ENCODE results near the gene BASP1.
A peak's percentile ranks its signal among the peaks of the same experiment; 100 is the strongest.

Gene BASP1

DNA sequence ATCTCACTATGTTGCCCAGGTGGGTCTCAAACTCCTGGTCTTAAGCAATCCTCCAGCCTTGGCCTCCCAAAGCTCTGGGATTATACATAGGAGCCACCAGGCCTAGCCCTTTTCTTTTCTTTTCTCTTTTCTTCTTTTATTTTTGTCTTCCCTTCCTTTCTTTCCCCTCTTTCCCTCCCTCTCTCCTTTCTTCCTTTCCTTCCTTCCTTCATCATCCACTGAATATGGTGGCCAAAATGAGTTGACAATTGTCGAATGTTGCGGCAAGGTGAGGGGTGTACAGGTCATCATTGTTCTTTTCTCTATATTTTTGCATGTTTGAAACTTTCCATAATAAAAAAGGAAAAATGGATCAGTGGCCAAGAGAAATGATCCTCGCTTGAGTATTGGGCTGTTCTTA is 32.1 kb upstream of the BASP1 start:
- no peak for TF ChIP-seq CTCF (IDR thresholded peaks at IDR 0.05; ENCODE audit: extremely low read depth, insufficient read depth, missing control alignments)
- DNase-seq (ENCODE audit: low spot score), result no peak
- in situ Hi-C loops (cut with MboI; ENCODE audit: low pct_unique_long_range_greater_than_20kb, low sequenced_read_pairs, unreplicated experiment), result loop anchor here (25.0 kb wide), 1 partner anchor 398 kb away; no protein-coding TSS in a partner anchor

DNA sequence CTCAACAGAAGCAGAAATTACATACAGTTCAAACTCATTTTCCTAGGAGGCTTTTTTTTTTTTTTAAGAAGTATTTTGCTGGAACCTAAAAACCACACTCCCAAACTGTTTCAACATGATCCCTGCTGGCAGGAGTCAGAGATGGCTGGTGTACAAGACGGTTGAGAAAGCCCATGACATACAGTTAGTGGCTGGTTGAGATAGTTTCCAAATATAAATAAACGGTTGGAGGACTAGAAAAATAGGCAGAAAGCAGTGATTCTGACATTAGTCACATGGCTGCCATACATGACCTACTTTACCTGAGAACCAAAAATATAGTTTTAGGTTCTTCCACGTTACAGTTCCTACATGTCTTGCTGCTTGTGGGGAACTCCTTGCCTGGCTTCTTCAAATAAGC is 31.7 kb upstream of the BASP1 start:
- no peak for DNase-seq (ENCODE audit: low spot score)
- no peak for TF ChIP-seq CTCF (IDR thresholded peaks at IDR 0.05; ENCODE audit: extremely low read depth, insufficient read depth, missing control alignments)
- in situ Hi-C loops (cut with MboI; ENCODE audit: low pct_unique_long_range_greater_than_20kb, low sequenced_read_pairs, unreplicated experiment), result loop anchor here (25.0 kb wide), 1 partner anchor 398 kb away; no protein-coding TSS in a partner anchor

DNA sequence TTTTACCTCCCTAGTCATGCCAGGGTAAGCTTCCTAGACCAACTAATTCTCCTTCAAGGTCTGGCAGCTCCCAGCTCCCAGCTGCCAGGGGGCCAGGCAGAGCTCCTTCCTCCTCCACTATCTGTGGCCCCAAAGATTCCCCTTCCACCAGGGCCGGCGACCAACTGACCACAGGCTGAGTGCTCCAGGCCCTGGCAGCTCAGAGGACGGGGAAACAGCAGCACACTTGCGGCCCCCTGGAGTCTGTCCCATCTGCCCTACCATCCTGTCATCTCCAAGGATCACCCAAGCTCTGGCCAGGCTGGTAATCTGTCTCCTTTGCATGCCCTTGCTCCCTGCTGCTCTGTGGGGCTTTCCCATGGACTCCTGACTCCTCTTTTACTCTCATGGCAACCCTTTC is 31.2 kb upstream of the BASP1 start:
- DNase-seq (ENCODE audit: low spot score), result no peak
- in situ Hi-C loops (cut with MboI; ENCODE audit: low pct_unique_long_range_greater_than_20kb, low sequenced_read_pairs, unreplicated experiment), result loop anchor here (25.0 kb wide), 1 partner anchor 399 kb away; no protein-coding TSS in a partner anchor
- no peak for TF ChIP-seq CTCF (IDR thresholded peaks at IDR 0.05; ENCODE audit: extremely low read depth, insufficient read depth, missing control alignments)

DNA sequence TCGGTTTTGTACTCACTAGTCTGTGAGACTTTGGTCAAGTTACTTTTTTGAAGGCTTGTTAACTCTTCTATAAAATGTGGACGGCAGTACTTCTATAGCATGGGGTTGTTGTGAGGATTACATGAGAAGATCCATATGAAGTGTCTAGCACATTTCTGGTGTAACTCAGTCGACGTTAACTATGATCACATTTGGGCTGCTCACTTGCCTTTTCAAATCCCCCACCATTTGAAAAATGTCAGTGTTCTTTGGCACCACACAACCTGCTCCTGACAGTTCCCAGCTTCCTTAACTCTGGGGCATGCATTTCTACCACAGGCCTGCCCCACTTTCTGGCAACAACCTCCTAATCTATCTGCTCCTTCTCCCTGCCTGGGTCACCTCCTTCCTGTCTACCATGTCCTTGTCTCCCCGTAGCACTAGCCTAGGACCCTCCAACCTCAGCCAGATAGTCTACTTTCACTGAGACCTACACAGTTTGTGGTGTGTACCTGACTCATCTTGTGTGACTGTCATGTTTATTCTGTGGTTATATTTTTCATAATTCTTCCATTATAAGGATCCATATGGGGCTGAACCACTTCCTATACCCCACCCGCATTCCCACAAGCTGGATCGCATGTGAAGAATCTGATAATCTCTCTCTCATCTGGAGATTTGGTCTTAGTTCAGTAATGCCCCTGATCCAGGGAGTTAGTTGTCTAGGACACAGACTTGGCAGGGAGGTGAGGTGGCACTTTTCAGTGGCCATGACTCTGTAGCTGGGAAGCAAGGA is 30.2 kb upstream of the BASP1 start:
- in situ Hi-C loops (cut with MboI; ENCODE audit: low pct_unique_long_range_greater_than_20kb, low sequenced_read_pairs, unreplicated experiment), result loop anchor here (25.0 kb wide), 1 partner anchor 400 kb away; no protein-coding TSS in a partner anchor
- DNase-seq (ENCODE audit: low spot score), result no peak

DNA sequence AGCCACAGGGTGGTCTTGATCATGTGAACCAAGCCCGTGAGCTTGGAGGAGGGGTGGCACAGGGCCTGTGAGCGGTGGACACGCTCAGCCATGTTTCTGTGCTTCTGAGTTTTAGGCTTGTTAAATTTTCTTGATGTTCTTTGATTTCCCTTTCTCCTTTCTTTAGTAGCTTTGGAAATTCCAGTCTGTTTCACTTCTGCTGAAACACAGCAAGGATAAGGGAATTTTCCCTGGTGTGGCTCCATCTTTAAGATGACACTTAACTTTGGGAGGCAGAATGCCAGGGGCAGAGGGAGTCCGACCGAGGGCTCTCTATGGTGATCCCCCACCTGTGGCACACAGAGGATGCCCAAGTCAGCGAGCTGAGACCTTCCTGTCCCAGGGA is 29.7 kb upstream of the BASP1 start:
- in situ Hi-C loops (cut with MboI; ENCODE audit: low pct_unique_long_range_greater_than_20kb, low sequenced_read_pairs, unreplicated experiment), result loop anchor here (25.0 kb wide), 1 partner anchor 400 kb away; no protein-coding TSS in a partner anchor
- TF ChIP-seq CTCF (IDR thresholded peaks at IDR 0.05; ENCODE audit: extremely low read depth, insufficient read depth, missing control alignments), result no peak
- no peak for DNase-seq (ENCODE audit: low spot score)

More for the DNA sequence above, 30.2 kb upstream of the BASP1 start:
- TF ChIP-seq CTCF (IDR thresholded peaks at IDR 0.05; ENCODE audit: extremely low read depth, insufficient read depth, missing control alignments), result no peak

DNA sequence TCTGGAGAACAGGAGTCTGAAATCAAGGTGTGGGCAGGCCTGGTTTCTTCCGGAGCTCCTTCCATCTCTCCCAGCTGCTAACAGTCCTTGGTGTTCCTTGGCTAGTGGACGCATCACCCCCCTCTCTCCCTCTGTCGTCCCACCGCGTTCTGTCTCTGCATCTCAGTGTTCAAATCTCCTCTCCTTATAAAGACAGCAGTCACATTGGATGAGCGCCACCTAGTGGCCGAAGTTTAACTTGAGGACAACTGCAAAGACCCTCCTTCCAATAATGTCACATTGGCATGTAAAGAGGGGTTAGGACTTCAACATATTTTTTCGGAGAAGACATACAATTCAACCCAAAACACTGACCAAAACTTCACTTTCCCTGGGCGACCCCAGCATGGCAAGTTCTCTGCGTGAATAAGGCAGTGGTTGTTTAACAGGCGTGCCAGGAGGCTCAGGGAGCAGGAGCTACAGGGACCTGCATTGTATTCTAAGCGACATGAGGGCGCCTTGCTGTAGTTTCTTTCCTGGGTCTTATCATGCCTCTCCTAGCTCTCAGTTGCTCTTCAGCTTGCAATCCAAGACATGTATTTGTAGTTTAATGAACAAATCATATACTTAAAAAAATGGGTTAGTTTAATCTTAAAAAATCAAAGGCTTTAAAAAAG is 27.9 kb upstream of the BASP1 start:
- in situ Hi-C loops (cut with MboI; ENCODE audit: low pct_unique_long_range_greater_than_20kb, low sequenced_read_pairs, unreplicated experiment), result loop anchor here (25.0 kb wide), 1 partner anchor 402 kb away; no protein-coding TSS in a partner anchor
- peak; percentile 43 for DNase-seq (ENCODE audit: low spot score)
- peak; percentile 84 for TF ChIP-seq CTCF (IDR thresholded peaks at IDR 0.05; ENCODE audit: extremely low read depth, insufficient read depth, missing control alignments)
